GM19238 (cell line): Measurements from ENCODE around the gene L3MBTL4.

ENCODE experiments used
- DNase-seq: peaks from one replicate; pipeline ENCODE4 v3.0.0; 2011; ENCODE audit warnings: low spot score; ENCODE audit not compliant: insufficient read length

Gene L3MBTL4

DNA sequence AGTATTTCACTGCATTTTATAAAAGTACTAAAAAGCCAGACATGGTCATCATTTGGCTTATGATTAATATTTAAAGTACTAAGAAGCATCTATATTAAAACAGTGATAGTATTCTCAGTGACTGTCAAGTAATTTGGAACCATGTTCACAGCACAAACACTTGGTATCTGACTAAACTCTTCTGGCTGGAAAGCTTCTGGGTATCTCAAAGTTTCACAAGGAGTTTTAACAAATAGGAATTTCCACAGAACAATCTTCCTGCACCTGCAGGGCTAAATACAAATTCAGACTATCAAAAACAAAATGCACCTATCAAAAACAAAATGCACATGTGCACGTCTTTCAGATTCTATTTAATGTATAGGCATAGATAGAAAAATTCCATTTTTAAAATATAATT lies 158.8 kb downstream of the L3MBTL4 start:
- no peak for DNase-seq

DNA sequence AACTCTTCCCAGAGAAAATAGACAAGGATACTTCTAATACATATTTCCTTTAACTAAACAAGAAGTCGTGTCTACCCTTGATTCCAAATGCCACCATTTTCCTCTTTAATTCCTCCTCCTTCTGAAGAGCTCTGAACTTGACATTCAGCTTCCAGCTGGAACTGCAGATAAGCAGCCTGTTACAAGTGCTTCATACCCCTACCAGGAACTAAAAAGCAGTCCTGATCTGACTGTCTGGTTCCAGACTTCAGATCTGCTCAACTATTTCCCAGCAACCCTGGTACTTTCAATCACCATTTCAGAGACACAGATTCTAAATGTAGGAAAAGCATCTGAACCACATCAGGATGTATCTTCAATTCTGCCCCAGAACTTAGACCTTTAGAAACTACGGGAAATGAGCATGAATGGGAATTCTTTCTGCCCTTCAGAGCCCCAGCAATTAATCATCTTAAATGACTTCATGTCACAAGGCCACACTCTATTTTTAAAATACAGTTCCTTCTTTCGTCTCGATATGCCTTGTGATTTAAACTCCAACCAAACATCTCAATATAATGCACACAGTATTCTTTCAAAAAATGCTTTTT lies 159.5 kb downstream of the L3MBTL4 start:
- no peak for DNase-seq

DNA sequence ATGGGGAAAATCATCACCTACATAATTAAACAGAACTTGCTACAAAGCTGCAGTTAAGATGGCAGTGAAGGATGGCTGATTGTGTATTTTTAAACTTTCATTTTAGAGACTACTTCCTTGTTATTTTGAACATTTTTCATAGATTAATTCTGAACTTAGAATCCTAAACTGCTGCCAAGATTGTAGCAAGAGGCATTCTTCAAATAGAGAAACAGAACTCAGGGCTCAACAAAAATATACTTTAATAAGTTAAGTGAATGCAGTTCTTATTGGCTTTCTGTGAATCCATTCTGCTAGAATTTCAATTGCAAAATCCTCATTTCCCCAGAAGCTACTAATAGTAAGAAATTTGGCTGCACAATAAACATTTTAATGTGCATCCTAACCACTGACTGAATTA lies 160.3 kb downstream of the L3MBTL4 start:
- no peak for DNase-seq

DNA sequence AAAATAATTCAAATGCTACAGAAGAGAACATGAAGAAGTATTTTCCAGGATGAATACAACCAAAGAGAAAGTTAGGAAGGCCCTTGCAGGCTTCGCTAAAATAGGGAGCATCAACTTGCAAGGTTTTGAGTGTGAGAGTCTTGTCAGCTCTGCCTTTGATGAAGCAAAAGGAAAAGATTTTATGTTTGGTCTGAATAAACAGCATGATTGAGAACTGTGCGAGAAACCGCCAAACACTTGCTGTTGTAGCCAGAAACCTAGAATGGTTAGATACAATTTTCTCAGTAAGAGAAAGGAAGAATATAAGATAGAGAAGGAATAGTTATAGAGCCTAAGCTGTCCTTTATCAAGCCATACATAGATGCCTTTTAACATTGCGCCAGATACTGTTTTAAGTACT lies 163.6 kb downstream of the L3MBTL4 start:
- no peak for DNase-seq

DNA sequence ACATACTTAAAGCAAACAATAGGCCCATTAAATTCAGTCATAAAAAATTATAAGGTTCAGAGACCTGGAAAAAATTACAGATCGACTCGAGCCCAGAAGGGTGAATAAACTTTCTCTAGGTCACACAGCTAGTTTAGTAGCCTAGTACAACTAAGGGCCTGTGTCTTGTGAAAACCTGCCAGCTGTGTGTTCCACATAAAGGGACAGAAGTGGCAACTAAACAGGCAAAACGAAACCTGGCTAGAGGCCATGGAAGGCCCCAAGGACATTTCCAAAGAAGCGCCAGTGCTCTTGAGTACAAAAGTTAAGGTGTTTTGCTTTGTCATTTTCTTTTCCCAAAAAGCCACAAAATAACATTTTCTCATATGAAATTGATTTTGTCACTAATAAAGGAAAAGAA lies 164.9 kb downstream of the L3MBTL4 start:
- DNase-seq, result no peak

DNA sequence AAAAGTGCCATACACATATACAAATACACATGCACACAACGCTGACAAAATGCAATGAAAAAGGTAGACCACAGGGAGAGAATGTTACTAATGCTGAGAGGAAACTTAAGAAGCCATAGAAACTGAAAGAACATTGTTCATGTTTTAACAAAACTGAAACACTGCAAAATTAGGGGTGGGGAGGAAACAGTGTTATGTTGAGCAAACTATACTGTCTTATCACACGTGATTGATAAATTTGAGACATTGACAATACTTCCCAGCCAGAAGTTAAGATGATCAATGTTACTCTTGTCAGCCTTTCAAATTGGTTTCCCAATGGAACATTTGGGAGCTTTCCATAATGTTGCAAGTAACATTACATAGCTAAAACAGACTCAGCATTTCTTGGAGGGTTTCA lies 165.5 kb downstream of the L3MBTL4 start:
- DNase-seq, result peak; percentile 35

DNA sequence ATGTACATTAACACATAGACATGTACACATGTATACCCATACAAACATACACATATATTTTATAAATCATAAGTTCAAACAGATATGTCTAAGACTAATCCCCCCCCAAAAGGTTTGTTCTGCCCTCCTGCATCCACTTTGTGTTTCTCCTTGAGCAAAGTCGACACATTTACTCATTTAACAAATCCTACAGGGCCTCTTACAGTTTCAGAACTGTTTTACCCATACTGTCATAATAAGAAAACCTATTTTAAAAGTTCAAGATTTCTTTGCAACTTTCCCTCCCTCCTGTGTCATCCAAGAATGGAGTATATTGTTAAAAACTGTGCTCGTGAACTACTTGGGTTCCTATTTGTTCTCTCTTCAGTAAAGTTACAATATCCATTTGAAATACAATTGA lies 166.7 kb downstream of the L3MBTL4 start:
- no peak for DNase-seq

DNA sequence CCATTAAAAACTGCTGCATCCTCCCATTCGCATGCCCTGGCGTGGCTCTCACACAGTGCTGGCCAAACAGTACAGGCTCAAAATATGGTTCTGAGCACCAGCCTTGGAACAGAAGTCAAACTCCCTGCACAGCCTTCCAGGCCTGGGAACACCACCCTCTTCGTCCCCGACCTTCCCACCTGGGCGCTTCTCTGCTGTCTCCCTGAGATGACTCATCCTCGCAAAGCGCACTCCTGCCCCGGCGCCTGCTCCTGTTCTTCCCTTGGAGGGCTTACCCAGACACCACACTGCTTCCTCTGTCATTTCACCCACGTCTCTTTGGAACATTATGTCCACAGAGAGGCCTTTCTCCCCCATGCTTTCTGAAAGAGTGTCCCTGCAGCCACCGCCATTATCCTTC lies 172.7 kb downstream of the L3MBTL4 start:
- no peak for DNase-seq

DNA sequence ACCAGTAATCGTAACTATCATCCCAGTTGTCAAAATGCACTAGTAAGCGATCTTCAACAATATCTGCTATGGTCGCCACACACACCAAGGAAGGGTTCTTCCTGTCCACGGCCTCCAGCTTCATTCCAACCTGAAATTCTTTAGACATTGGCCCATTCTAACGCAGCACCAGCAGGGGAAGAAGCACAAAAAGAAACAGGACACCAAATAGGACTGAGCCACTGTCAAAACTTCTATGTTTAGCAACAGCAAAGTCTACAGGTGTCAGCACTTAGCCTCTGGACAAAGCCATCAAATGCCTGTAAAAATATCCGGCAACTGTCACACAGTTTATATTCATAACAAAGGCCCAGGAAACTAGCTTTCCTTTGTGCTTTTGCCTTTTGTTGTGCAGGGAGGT lies 175.0 kb downstream of the L3MBTL4 start:
- no peak for DNase-seq

DNA sequence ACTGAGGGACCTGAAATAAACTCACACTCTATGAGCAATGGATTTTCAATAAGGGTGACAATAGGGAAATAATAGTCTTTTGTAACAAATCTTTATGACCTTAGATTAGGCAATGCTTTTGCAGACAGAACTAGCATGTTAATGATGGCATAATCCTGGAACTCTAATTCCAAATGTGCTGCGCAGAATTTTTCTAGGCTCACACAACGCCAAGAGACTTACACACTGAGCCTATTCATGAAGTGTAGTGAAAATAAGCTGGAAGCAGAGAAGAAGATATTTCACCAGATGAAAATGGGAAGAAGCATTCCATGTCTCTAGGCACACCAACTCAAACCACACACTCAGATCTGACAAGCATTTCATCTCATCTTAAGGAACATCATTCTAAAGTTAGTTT lies 178.5 kb downstream of the L3MBTL4 start:
- no peak for DNase-seq

DNA sequence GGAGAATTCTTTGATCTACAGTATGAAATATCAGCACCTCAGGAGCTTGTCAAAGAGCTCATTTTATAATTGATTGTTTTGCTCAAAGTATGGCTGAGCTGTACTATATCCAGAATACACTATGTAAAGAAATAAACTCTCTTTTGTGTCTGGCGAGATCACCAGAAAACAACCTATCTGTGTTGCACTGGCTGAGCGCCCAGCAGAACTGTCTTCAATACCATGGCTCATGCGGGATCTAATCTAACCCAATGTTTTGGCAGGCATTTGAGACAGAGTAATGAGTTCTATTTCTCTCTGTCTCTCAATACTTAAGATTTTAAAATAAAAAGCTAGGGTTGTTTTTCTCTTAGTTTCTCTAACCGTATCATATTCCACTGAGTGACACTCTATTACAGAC lies 192.4 kb downstream of the L3MBTL4 start:
- DNase-seq, result no peak

DNA sequence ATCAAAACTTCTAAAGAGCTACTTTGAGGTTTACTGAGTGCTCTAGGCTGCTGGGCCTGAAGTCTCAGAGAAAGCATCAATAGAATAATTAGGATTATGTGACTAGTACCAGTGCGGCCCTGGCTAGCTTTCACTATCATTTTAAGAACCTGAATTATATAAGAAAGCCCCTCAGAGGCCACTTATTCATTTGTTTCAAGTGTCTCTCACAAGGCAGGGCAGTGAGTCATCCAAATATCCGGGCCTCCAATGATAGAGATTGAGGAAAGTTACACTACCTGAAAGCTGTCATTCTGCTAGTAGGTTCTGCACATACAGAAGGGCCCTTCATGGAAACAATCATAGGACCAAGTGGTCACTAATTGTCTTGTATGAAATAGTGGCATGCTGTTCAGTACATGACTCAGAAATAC lies 193.1 kb downstream of the L3MBTL4 start:
- DNase-seq, result no peak

DNA sequence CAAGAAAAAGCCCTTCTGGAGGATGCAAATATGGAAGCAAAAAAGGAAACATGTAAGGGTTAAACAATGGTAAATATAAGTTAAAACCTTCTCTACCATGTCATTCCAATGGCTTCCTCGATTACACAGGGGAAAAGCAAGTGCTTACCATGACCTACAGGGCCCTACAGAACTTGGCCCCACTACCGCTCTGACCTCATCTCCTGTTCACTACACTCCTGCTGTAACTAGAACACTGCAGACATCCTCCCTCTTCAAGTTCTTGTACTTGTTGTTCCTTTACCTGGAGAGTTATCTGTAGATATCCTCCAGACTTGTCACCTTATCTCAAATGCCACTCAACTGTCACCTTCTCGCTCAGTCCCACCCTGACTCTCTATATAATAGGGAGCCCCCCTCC lies 194.6 kb downstream of the L3MBTL4 start:
- DNase-seq, result no peak

DNA sequence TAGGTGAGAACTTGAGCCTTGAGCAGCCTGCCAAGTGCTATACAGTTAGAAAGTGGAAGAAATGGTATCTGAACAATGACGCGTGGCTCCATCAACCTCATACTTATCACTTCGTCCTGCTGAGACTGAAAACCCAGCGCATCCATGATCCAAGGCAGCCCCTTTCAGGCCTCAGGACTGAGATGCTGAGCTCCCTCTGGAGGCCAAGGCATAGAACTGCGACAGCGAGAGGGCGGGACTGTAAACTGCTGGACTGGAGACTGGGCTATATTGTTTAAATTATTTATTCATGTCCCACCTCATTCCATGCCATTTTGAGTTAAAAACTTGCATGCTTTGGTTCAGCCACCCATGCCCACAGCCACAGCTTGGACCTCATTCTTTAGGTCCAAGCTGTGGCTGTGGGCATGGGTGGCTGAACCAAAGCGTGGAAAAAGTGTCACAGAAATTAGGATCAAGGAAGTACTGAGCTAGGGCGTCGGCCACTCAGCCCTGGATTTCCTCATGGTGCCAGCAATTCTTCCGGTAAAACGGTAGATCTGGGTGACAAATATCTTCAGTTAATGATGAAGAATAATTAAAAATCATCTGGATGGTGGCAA lies 195.5 kb downstream of the L3MBTL4 start:
- peak; percentile 12 for DNase-seq

DNA sequence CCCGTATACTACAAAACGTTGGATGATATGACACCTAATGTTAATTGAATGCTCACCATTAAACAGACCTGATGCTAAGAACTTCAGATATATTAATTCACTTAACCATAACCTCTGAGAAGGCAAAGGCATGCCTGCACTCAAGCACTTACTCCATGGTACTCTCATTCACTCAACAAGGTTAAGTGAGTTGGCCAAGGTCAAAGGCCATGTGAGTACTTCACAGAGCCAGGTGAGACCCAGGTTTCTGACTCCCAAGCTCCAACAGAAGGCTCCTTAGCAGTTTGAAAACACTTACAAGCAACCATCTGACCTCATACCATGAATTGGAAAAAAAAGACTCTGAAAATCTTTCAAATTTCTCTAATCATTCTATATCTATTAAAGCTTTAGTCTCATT lies 198.8 kb downstream of the L3MBTL4 start:
- DNase-seq, result no peak

DNA sequence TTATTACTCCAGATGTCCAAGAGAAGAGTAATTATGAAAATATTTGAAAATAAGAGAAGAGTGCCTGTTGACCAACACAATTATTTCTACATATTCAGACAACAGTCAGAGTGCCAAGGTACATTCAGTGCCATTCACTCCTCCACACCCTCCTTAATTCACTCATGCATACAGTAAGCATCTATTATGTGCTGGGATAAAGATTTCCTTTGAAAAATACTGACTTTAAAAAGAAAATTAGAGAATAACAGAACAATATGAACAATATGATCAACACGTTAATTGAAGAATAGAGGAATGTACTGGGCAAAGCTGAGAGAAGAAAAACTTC lies 203.6 kb downstream of the L3MBTL4 start:
- no peak for DNase-seq

DNA sequence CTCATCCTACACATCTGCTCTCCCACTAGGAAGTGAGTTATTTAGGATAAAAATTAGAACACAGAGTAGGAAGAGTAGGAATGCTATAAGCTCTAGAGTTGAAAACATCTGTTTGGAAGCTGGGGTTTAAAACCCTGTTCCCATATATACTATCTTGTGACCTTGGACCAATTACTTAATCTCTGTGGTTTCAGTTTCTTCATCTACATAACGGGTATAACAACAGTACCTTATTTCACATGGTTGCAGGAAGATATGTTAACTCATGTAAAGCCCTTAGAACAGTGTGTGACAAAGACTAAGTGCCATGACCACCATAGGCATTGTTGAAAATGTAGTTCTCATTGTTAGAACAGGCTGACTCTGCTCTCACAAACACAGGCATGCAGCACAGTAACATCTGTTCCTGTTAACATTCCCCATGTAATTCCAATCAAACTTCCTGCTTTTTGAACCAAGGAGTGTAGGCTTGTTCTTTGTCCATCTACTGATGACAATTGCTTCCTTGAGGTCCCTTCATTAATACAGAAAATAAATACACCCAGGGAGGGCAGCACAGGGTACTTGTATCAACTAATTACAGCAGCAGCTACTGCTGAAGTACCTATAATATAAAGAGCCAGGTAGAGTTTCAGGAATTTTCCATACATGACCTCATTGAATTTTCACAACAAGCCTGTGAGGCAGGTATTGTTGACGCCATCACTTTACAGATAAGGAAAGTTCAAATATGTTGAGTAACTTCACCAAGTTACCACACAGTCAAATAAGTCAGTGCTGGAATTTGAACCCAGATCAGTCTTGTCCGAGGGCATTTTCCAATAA lies 204.2 kb downstream of the L3MBTL4 start:
- DNase-seq, result no peak

DNA sequence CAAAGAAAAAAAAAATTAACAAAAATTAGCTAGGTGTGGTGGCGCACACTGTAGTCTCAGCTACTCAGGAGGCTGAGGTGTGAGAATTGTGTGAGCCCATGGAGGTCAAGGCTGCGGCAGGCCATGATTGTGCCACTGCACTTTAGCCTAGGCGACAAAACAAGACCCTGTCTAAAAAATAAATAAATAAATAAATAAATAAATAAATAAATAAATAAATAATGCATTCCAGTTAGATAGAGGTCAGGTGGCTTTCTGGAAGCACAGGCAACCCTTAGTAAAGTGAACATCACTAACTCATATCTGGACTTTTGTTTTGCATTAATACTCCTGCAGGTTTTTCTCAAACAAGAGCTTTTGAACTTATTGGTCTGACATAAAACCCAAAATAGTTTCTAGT lies 206.8 kb downstream of the L3MBTL4 start:
- no peak for DNase-seq

DNA sequence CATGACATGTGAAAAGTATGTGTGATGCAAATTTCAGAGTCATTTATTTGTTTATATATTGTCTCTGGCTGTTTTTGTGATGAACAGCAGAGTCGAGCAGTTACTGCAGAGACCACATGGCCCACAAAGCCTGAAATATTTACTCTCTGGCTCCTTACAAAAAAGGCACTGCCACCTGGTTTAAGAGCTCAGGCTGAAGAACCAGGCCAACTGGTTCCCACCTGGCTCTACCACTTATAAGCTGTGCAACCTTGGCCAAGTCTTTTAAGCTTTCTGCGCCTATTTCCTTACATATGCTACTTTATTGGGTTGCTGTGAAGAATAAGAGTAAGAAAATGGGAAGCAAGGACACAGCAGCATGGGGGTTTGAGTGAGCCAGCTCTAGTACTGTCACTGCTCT lies 207.6 kb downstream of the L3MBTL4 start:
- no peak for DNase-seq

DNA sequence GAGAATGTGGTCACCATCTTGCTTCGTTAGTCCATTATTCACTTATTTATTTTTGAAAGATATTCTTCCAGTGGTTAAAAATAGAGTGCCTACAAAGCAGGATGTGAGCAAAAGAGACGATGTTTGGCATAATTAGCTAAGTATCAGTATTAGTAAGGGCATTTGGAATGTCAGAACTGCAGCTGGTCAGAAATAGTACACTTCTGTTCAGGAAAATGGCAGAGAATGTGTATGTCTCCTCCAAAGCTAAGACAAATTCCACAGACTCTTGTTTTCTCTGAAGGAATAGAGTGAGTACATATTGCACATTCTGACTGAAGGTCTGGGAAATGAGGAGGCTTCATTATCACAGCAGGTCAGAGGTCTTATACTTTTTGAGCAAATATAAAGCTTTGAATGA lies 209.0 kb downstream of the L3MBTL4 start:
- no peak for DNase-seq

DNA sequence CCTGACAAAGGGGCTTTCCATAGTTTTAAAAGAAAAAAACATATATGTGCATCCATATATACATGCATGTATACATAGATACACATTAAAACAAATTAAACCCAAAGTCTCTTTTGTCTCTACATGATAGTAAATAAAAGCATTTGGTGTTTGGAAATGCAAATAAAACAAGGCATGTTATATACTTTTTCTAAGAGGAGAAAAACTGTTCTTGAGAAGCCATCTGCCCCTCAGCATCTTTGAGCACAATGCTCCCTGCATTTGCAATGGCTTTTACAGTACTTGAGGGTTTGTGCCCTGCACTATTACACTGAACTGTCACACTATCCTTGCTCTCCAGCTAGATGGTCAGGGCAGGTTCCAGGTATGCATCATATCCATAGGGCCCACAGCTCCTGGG lies 210.2 kb downstream of the L3MBTL4 start:
- DNase-seq, result no peak

DNA sequence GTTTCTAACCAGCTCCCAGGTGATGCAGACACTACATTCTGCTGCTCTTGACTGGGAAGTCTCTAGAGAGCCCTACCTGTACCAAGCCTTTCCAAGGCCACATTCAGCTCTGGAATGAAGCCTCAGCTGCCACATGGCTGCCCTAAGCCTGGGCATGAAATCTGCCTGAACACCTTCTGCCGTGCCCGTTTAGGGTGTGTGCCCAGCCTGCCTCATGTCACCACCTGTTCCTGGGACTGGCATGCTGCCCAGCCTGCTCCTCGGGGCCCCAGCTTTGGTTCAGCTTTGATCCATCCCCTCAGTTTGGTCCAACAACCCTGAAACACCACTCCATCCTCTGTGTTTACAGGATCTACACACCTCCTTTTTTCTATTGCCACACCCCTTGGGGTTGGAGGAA lies 210.9 kb downstream of the L3MBTL4 start:
- no peak for DNase-seq

DNA sequence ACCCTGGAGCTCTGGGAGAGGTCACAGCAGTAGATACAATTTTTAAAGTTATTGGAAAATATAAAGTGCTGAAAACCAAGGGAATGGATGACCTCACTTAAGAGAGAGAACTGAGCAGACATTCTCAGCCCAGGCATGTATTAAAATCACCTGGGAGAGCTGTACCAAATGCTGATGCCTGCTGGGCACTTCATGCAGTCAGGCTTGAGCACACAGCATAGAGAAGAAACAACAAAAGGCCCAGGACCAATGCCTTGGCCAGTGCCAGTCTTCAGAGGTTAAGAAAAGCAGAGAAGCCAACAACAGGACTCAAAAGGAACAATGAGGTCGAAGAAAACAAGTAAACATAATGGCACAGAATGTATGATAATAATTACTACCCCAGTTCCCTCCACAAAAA lies 211.8 kb downstream of the L3MBTL4 start:
- DNase-seq, result no peak
